ENCODE measurements around the gene HOMER2. TPM values are rescaled to one million over a fixed set of nuclear protein-coding genes. Genes with fewer than 3 reads are reported as not detected.

Gene HOMER2
- polyA plus RNA-seq, 3 donors: 0.92 to 2.4 (median 1.6) TPM

GRCh38 chr15:82874267-82874666 is 78.3 kb downstream of the HOMER2 start:
- H3K4me1 Mint-ChIP-seq: peaks cover 27% of the 10 kb centered on the region
- H4K20me1 ChIP-seq (ENCODE audit: insufficient read depth, low read length): no peaks in the 10 kb centered on the region

GRCh38 chr15:82873000-82873680 is 79.4 kb downstream of the HOMER2 start:
- Histone ChIP-seq H4K20me1 (ENCODE audit: insufficient read depth, low read length) (no peaks in the 10 kb centered on the region), H3K4me2 (replicated peaks; ENCODE audit: extremely low read depth, low read length, poor library complexity, severe bottlenecking) (no peak overlapping the region), H3K9me3 (replicated peaks in 1 of 2; ENCODE audit: control insufficient read depth in 1 of 2, insufficient read depth in 1 of 2, low read length in 2 of 2) (no peaks in the 10 kb centered on the region), H3K79me2 (ENCODE audit: insufficient read depth, low read length) (no peaks in the 10 kb centered on the region), H3K27ac (ENCODE audit: low read depth in 1 of 2, low read length in 2 of 2) (no peak overlapping the region), H3K4me3 (replicated peaks in 1 of 3; ENCODE audit: low read depth in 2 of 3, low read length in 3 of 3) (no peak overlapping the region), H3K9ac (ENCODE audit: insufficient read depth, low read length, poor library complexity, severe bottlenecking) (no peak overlapping the region), H2AFZ (ENCODE audit: insufficient read depth, low read depth, low read length, poor library complexity, severe bottlenecking) (no peak overlapping the region), H3K36me3 (replicated peaks in 1 of 2; ENCODE audit: control insufficient read depth in 1 of 2, insufficient read depth in 2 of 2, low read length in 2 of 2) (no peaks in the 10 kb centered on the region), H3K4me1 (ENCODE audit: control insufficient read depth in 1 of 2, insufficient read depth in 2 of 2, low read length in 2 of 2) (peaks cover 20 to 23% of the 10 kb centered on the region in 2 donors), H3K27me3 (ENCODE audit: control insufficient read depth in 2 of 2, insufficient read depth in 2 of 2, low read length in 2 of 2) (no peaks in the 10 kb centered on the region)
- Mint-ChIP-seq H3K27me3 (ENCODE audit: low read depth in 3 of 3) (peaks cover 0 to 5% (median 0%) of the 10 kb centered on the region in 3 donors), H3K36me3 (peaks cover 0 to 2% of the 10 kb centered on the region in 2 donors), H3K4me1 (peaks cover 27% of the 10 kb centered on the region), H3K9me3 (no peaks in the 10 kb centered on the region), H3K27ac (no peak overlapping the region), H3K4me3 (no peak overlapping the region)
- no peak for TF ChIP-seq CTCF (IDR thresholded peaks at IDR 0.05)
- no peak for DNase-seq
- intact Hi-C loops (cut with micrococcal nuclease): no loop called here
- 78% methylated on average over 6 of the region's 7 CpGs for WGBS (ENCODE audit: insufficient coverage)

More at GRCh38 chr15:82874267-82874666, 78.3 kb downstream of the HOMER2 start:
- no peak for TF ChIP-seq CTCF (IDR thresholded peaks at IDR 0.05)
- Mint-ChIP-seq H3K27me3 (ENCODE audit: low read depth in 3 of 3) (peaks cover 0 to 4% (median 0%) of the 10 kb centered on the region in 3 donors), H3K4me3 (no peak overlapping the region), H3K36me3 (peaks cover 2 to 3% of the 10 kb centered on the region in 2 donors), H3K9me3 (peaks cover 0 to 3% (median 0%) of the 10 kb centered on the region in 7 donors), H3K27ac (no peak overlapping the region)
- H3K79me2 ChIP-seq (ENCODE audit: insufficient read depth, low read length): no peaks in the 10 kb centered on the region
- WGBS (ENCODE audit: insufficient coverage): 86% methylated on average over 1 of the region's 1 CpG
- H3K27me3 ChIP-seq (ENCODE audit: control insufficient read depth in 2 of 2, insufficient read depth in 2 of 2, low read length in 2 of 2): no peaks in the 10 kb centered on the region
- peaks cover 20 to 23% of the 10 kb centered on the region in 2 donors for H3K4me1 ChIP-seq (ENCODE audit: control insufficient read depth in 1 of 2, insufficient read depth in 2 of 2, low read length in 2 of 2)
- no peak overlapping the region for H3K9ac ChIP-seq (ENCODE audit: insufficient read depth, low read length, poor library complexity, severe bottlenecking)
- H3K4me3 ChIP-seq (replicated peaks in 1 of 3; ENCODE audit: low read depth in 2 of 3, low read length in 3 of 3): no peak overlapping the region
- H3K27ac ChIP-seq (ENCODE audit: low read depth in 1 of 2, low read length in 2 of 2): no peak overlapping the region
- no peaks in the 10 kb centered on the region for H3K9me3 ChIP-seq (replicated peaks in 1 of 2; ENCODE audit: control insufficient read depth in 1 of 2, insufficient read depth in 1 of 2, low read length in 2 of 2)
- H3K36me3 ChIP-seq (replicated peaks in 1 of 2; ENCODE audit: control insufficient read depth in 1 of 2, insufficient read depth in 2 of 2, low read length in 2 of 2): no peaks in the 10 kb centered on the region
- DNase-seq: no peak
- intact Hi-C loops (cut with micrococcal nuclease): no loop called here
- H3K4me2 ChIP-seq (replicated peaks; ENCODE audit: extremely low read depth, low read length, poor library complexity, severe bottlenecking): no peak overlapping the region
- H2AFZ ChIP-seq (ENCODE audit: insufficient read depth, low read depth, low read length, poor library complexity, severe bottlenecking): no peak overlapping the region

Measured in CD14-positive monocyte (primary cell).